GM18870 (cell line): Measurements from ENCODE around the gene SLC25A36.
A peak's percentile ranks its signal among the peaks of the same experiment; 100 is the strongest.

ENCODE experiments used
- ATAC-seq: cut with Tn5 transposase; IDR thresholded peaks from one replicate; pipeline ENCODE4 v1.9.1; 2021; ENCODE audit warnings: moderate library complexity; ENCODE audit not compliant: unreplicated experiment

SLC25A36 gene, protein sequence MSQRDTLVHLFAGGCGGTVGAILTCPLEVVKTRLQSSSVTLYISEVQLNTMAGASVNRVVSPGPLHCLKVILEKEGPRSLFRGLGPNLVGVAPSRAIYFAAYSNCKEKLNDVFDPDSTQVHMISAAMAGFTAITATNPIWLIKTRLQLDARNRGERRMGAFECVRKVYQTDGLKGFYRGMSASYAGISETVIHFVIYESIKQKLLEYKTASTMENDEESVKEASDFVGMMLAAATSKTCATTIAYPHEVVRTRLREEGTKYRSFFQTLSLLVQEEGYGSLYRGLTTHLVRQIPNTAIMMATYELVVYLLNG

GRCh38 chr3:140941434-140942220, at the start of gene SLC25A36:
Gene SLC25A36 (plus strand): TSS chr3:140941836. CDS start chr3:140942055, 219 bp downstream.
- ATAC-seq, result peak; percentile 98

DNA sequence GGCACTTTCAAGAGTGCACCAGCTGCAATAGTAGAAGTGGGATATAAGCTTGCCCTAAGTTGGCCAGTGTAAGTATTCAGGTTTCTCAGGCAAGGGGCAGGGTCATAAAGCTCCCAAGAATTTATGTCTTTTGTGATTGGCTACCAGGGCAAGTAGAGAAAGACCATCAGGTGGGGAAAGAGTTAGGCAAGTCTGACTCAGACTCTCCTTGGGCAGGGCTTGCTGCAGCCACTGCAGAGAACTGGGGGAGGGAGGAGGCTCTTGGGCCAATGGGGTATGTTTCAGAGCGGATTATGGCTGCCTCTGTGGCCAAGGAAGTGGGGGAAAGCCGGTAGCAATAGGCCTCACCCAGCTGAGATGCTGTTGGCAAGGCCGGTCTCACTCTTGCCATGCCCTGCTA, 44.6 kb upstream of the SLC25A36 start:
- no peak for ATAC-seq

DNA sequence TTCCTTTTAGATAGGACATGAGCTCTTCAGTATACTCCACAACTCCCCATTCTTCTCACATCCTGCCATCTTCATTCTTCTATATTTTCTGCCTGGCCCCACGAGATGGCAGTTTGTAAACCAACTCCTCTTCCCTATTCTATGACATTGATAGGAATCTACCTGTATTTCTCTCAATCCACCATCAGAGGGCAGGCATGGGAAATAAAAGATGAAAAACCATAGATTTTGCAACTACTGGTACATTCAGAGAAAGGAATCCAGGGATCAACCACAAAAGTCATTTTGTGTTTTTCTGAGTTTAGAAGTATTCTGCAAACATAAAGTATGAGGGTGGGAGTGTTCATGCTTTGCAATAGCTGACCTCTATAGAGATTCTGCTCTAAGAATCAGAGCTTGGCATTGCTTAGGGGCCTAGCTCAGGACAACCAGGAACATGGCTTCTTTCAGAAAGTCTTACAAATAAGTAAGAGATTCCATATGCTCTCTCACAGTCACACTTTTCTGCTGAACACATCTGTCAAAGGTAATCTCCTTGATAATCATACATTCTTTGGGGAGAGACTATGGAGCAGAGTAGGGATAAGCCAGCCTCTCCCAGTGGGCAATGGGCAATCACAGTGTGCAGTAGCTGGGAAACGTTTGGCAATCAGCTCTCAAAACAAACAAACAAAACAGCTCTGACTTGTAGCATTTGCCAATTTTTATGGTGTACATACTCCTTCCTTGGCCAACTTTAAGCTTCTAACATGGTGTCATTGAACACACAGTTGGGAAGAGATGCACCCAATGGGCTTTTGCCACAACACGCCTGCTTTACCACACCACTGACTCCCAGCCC, 43.1 kb upstream of the SLC25A36 start:
- no peak for ATAC-seq

- no peak for ATAC-seq
Observed at GRCh38 chr3:140899363-140899762, 42.3 kb upstream of the SLC25A36 start.

DNA sequence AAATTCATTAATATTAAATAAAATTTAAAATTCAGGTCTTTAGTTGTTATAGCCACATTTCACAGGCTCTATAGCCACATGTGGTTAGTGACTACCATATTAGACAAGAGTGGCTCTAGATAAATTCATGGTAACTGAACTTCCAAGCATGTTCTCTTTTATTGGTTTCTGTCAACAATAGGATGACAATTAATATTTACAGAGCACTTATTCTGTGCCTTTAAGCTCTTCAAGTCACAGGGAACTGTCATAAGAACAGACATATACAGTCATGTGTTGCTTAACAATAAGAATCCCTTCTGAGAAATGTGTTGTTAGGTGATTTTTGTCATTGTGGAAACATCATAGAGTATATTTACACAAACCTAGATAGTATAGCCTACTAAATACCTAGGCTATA, 38.8 kb upstream of the SLC25A36 start:
- no peak for ATAC-seq

- ATAC-seq, result no peak
Observed at GRCh38 chr3:140903196-140903595, 38.4 kb upstream of the SLC25A36 start.

DNA sequence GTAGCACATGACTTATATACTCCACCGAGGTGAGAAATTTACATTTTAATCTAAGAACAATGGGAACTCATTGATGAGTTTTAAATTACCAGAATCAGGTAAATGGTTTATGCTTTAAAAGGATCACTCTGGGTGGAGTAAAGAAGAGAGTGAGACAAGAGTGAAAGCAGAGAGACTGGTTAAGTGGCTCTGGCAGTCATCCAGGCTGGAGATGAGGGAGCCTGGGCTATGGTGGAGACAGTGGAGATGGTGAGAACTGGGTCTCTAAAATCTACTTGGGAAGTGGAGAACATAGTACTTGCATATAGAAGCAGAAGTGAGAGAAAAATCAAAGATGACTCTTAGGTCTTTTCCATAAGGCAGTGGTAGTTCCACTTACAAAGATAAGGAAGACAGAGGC, 37.1 kb upstream of the SLC25A36 start:
- no peak for ATAC-seq

DNA sequence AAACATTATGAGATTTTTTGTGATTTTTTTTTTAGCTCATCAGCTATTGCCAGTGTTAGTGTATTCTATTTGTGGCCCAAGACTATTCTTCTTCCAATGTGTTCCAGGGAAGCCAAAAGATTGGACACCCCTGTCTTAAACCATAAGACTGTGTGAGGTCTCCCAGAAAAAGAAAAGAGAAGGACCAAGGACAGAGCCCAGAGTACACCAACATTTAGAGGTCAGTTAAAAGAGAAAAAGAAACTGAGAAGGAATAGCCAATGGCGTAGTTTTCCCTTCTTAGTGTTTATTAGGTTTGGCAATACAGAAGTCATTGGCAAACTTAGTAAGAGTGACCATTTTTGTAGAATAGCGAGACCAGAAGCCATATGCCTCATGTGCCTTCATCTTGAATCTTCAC, 36.1 kb upstream of the SLC25A36 start:
- ATAC-seq, result no peak

DNA sequence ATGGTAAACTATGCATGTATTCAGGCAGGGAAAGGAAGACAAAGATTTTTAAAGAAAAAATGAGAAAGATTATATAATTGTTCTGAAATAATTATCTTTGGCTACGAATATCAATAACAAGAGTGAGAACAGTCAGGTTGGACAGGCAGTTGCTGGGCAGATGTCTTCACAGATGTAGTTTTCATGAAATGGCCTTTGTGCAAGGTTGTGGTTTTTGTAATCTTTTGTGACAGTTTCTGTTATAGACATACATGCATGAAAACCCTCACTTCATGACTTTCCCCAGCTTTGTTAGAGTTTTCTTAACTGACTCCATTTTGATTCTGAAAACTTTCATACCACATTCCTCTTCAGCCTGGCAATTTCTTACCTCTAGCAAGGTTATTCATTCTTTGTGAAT, 34.9 kb upstream of the SLC25A36 start:
- no peak for ATAC-seq

- no peak for ATAC-seq
Observed at GRCh38 chr3:140910860-140911259, 30.8 kb upstream of the SLC25A36 start.

- no peak for ATAC-seq
Observed at GRCh38 chr3:140911822-140912221, 29.8 kb upstream of the SLC25A36 start.

- no peak for ATAC-seq
Observed at GRCh38 chr3:140913728-140914127, 27.9 kb upstream of the SLC25A36 start.

- ATAC-seq, result no peak
Observed at GRCh38 chr3:140914384-140914945, 27.2 kb upstream of the SLC25A36 start.

DNA sequence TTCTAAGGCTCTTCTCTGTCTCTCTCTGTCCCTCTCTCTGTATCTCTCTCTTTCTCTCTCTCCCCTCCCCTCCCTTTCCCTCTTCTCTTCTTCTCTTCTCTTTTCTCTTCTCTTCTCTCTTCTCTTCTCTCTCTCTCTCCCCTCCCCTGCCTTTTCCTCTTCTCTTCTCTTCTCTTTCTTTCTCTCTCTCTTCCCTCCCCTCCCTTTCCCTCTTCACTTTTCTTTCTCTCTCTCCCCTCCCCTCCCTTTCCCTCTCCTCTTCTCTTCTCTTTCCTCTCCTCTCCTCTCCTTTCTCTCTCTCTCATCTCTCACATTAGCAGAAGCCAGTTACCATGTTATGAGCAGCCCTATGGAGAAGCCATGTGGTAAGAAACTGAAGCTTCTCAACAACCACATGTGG, 25.0 kb upstream of the SLC25A36 start:
- ATAC-seq, result no peak

DNA sequence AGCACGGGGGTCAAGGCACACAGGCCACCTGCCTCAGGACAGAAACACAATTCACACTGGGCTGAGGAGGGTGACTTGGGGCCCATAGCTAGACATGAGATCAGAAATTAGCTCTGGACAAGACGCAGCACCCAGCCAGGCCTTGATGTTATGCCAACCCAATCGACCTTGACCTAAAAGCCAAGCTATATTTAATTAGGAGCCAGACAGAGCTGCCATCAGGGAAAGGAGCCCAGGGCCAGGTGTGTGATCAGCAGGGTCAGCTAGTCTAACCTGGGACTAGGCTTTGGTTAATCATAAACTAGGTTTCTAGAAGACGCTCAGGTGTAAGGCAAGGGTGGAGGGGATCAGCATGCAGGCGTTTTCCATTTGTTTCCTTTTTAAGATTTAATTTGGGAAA, 23.9 kb upstream of the SLC25A36 start:
- no peak for ATAC-seq

GRCh38 chr3:140920029-140920428, 21.6 kb upstream of the SLC25A36 start:
- ATAC-seq, result no peak

DNA sequence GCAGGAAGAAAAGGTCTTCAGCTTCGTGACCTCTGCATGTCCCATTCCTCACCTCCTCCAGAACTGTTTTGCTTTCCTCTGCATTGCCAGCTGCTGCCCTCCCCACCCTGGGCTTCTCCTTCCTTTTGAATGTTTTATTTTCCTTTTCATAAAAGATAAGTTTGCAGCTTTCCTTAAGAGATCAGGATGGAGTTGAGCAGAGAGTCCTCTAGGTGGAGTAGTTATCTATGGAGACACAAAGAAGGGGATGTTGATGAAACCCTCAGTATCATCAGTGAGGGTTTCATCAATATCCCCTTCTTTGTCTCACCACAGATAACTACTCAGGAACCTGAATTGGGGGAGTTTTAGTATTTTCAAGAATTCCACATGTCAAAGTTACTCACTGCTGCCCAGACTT, 19.0 kb upstream of the SLC25A36 start:
- no peak for ATAC-seq

- ATAC-seq, result no peak
Observed at GRCh38 chr3:140924097-140924873, 17.4 kb upstream of the SLC25A36 start.

GRCh38 chr3:140927279-140928069, 14.2 kb upstream of the SLC25A36 start:
- ATAC-seq, result no peak

DNA sequence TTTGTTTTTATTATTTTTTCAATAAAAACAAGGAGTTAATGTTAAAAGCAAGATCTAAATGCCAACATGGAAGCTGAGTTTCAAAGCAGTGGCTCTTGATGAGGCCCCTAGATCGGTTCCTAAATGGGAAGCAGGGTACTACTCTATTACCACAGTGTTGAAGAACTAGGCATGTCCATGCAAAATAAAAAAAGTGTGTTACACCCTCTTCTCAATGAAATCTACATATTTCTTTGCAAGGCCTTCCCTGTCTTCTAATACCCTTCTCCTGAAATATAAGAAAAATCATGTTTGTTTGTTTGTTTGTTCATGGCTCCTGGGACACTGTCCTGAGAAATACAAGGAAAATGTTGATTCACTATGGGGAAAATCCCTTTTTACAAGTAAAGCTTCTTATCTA, 12.2 kb upstream of the SLC25A36 start:
- no peak for ATAC-seq
